ENCODE measurements around the gene PATJ.

Gene PATJ

DNA sequence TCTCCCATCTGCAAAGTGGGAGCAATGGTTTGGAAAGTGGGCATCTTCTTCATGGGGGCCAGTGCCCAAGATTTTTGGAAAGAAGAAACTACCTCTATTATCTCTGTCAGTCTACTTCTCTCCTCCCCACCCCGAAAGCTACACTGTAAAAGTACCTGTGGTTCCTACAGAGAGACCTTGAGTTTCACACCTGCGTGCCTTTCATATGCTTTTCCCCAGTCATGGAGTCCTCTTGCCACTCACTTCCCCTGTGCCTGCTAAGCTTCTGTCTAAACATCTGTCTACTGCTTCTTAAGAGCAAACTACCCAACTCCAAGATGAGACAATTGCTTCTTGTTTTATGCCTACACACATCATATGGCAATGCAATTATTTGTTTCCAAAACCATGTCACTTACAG, 261.5 kb downstream of the PATJ start:
- no peak for DNase-seq (ENCODE audit: low spot score)
- TF ChIP-seq, protein P1, sequence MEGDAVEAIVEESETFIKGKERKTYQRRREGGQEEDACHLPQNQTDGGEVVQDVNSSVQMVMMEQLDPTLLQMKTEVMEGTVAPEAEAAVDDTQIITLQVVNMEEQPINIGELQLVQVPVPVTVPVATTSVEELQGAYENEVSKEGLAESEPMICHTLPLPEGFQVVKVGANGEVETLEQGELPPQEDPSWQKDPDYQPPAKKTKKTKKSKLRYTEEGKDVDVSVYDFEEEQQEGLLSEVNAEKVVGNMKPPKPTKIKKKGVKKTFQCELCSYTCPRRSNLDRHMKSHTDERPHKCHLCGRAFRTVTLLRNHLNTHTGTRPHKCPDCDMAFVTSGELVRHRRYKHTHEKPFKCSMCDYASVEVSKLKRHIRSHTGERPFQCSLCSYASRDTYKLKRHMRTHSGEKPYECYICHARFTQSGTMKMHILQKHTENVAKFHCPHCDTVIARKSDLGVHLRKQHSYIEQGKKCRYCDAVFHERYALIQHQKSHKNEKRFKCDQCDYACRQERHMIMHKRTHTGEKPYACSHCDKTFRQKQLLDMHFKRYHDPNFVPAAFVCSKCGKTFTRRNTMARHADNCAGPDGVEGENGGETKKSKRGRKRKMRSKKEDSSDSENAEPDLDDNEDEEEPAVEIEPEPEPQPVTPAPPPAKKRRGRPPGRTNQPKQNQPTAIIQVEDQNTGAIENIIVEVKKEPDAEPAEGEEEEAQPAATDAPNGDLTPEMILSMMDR (IDR thresholded peaks at IDR 0.05; ENCODE audit: extremely low read depth, missing control alignments) = no peak

DNA sequence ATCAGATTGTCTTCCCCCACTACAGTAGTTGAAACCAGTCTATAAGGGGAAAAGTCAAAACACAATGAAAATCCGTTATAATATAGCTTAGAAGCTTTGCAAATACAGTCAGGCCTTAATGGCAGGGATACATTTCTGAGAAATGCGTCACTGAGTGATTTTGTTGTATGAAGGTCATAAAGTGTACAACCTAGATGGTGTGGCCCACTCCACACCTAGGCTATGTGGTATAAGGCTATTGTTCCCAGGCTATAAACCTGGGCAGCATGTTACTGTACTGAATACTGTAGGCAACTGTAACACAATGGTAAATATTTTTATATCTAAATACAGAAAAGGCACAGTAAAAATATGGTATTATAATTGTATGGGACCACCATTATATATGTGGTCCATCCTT, 264.4 kb downstream of the PATJ start:
- TF ChIP-seq, protein P1 (IDR thresholded peaks at IDR 0.05; ENCODE audit: extremely low read depth, missing control alignments) = no peak
- DNase-seq (ENCODE audit: low spot score) = no peak

GRCh38 chr1:62011006-62011405, 268.7 kb downstream of the PATJ start:
- TF ChIP-seq, protein P1 (IDR thresholded peaks at IDR 0.05; ENCODE audit: extremely low read depth, missing control alignments) = no peak
- DNase-seq (ENCODE audit: low spot score) = no peak

DNA sequence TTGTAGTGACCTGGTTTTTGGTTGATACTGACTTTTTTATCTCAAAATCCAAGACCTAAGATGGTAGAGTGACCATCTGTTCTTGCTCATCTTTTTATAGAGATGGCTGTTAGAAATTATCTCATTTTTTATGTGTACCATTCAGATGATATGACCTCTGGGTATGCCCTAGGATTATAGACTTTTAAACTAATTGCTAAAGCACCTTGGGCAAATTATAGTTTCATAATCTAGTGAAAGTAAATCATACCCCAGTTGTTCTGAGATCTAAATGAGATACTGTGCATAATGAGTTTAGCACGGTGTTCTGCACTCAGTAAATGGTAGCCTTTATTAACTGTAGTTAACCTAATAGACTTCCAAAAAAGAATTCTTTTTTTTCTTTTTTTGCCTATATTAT, 269.8 kb downstream of the PATJ start:
- TF ChIP-seq, protein P1 (IDR thresholded peaks at IDR 0.05; ENCODE audit: extremely low read depth, missing control alignments) = no peak
- no peak for DNase-seq (ENCODE audit: low spot score)

DNA sequence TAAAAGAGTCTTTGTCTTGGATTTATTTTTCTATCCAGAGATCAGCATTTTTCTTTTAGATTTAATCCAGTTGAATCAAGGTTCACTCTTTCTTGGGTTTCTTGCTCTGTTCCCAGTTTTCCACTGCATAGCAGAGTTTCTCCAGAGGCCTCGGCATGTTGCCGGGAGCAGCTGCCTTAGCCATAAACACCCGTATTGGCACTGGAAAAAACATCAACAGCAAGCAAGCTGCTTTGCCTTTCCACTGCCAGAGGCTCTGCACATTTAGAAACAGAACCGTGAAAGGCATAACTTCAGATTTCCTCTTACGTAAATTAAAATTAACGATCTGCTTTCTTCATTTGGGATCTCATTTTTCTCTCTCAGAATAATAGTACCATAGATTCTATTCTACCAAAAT, 270.6 kb downstream of the PATJ start:
- DNase-seq (ENCODE audit: low spot score) = no peak
- TF ChIP-seq, protein P1 (IDR thresholded peaks at IDR 0.05; ENCODE audit: extremely low read depth, missing control alignments) = no peak

- TF ChIP-seq, protein P1 (IDR thresholded peaks at IDR 0.05; ENCODE audit: extremely low read depth, missing control alignments) = no peak
- no peak for DNase-seq (ENCODE audit: low spot score)
Observed at GRCh38 chr1:62013264-62013663, 271.0 kb downstream of the PATJ start.

GRCh38 chr1:62022382-62022983, 280.2 kb downstream of the PATJ start:
- DNase-seq (ENCODE audit: low spot score) = no peak
- TF ChIP-seq, protein P1 (IDR thresholded peaks at IDR 0.05; ENCODE audit: extremely low read depth, missing control alignments) = no peak

All from GM20000 (cell line).